HUES48 (cell line): Measurements from ENCODE around the gene MORN5.

Source experiments
- H3K27ac ChIP-seq: one replicate; pipeline ENCODE4 v1.7.0; 2013; ENCODE audit warnings: low read depth, low read length, inconsistent platforms
- H3K27me3 ChIP-seq: 2 replicates; pipeline ENCODE4 v1.6.1; 2013; ENCODE audit warnings: mild to moderate bottlenecking, low read length; ENCODE audit not compliant: control insufficient read depth, insufficient read depth
- H3K36me3 ChIP-seq: 2 replicates; pipeline ENCODE4 v1.6.1; 2013; ENCODE audit warnings: low read length; ENCODE audit not compliant: control insufficient read depth, insufficient read depth
- H3K4me1 ChIP-seq: 2 replicates; pipeline ENCODE4 v1.6.1; 2013; ENCODE audit warnings: mild to moderate bottlenecking, low read length; ENCODE audit not compliant: control insufficient read depth, insufficient read depth
- H3K4me3 ChIP-seq: 2 replicates; pipeline ENCODE4 v1.5.1; 2013; ENCODE audit warnings: mild to moderate bottlenecking, low read depth, low read length
- H3K9ac ChIP-seq: 2 replicates; pipeline ENCODE4 v1.6.1; 2013; ENCODE audit warnings: mild to moderate bottlenecking, low read depth, low read length, moderate library complexity
- H3K9me3 ChIP-seq: 2 replicates; pipeline ENCODE4 v1.6.1; 2013; ENCODE audit warnings: low read length; ENCODE audit not compliant: control insufficient read depth, insufficient read depth

MORN5 gene

DNA sequence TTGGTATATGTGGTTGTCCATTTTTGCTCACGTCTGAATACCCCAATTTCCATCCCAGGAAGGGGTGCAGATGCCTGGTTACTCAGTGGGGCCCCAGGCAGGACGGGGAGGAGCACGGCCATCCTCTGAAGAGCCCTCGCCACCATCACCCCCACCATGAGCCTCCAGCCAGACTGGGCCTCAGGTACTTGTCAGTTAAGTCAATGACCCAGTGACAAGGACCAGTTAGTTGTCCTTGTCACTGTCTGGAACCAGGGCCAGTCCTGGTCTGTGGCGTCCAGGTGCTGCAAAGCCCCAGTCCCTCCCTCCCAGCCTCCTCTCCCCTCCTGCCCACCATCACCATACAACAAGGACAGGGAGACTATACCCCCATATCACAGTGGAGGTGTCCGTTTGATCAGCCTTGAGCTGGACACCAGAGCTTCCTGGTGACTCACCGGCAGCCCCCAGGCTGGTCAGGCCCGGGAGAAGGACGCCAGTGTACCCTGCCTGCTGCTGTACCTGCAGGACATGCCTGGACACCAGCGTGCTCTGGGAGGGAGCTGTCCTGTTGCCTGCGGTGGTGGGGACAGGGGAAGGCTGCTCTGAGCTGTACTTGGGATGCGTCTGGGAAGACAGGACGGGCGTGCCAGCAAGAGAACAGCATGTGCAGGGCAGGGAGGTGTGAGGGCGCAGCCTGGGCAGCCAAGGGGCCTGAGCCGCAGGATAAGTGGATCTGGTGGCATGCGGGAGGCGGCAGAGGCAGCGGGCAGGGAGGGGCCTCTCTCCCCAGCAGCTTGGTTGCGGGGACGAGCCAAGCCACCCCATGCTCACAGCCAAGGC, 34.0 kb upstream of the MORN5 start:
- H3K27ac ChIP-seq: no peak overlapping the region
- peaks cover 13% of the 10 kb centered on the region for H3K4me1 ChIP-seq
- H3K27me3 ChIP-seq: peaks cover 36% of the 10 kb centered on the region
- peak overlapping the region; percentile 32; the same call in 1 of the 2 replicates for H3K9ac ChIP-seq
- no peaks in the 10 kb centered on the region for H3K36me3 ChIP-seq
- H3K4me3 ChIP-seq: peak overlapping the region; percentile 71
- H3K9me3 ChIP-seq: no peaks in the 10 kb centered on the region

DNA sequence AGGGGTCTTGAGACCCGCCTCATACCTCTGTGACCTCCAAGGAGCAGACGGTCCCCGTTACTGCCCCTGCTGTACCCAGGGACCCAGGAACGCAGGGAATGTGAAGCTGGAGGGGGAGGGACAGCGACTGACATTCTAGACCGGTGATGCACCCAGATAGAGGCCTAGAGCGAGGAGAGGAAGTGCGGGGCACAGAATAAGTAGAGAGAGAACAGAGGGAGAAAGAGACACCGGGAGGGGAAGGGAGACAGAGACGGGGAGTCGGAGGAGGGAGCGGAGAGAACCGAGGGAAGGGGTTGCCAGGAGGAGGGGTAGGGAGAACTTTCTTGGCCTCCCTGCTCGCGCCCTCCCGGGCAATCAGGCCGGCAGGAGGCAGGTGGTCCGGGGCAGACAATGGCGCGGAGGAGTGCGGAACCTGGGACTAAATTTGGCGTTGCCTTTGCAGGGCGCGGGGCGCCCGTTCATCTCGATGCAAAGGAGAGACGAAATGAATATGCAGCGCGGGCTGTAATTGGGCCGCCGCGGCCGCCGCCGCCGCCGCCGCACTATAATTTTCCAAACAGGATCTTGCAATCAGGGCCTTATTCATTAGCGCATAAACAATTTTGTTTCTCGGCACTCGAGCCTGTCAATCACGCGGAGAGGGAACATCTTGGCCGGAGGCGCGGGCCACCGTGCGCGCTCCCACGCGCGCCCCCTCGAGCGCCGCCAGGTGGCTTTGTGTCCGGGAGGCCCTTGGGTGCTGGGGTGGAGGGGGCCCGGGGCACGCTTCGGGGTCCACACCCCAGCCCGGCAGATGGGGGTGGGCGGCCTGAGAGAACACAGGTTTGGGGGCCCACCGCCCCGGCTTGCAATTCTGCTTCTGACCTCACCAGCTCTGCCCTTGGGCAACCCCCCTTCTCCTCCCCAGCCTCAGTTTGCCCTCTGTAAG, 33.1 kb upstream of the MORN5 start:
- peaks cover 42% of the 10 kb centered on the region for H3K27me3 ChIP-seq
- peak overlapping the region; percentile 32 for H3K9ac ChIP-seq
- peaks cover 20% of the 10 kb centered on the region for H3K4me1 ChIP-seq
- no peaks in the 10 kb centered on the region for H3K36me3 ChIP-seq
- H3K9me3 ChIP-seq: no peaks in the 10 kb centered on the region
- H3K4me3 ChIP-seq: peak overlapping the region; percentile 71
- H3K27ac ChIP-seq: no peak overlapping the region

DNA sequence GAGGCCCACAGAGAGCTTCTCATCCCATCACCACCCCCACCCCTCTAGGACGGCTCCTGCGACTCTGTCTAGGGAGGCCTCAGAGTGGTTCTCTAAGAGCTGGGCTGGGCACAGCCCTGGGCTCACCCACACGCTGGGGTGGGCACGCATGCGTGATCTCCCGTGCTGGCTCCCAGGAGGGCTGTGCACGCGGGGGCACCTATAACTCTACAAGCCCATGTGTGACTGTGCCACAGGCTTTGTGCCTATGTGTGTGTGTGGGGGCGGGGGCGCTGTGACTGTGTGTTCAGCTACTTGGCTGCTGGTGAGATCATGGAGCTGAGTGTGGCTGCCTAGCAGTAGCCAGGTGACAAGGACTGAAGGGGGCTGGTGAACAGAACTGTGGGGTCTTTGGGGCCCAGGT, 32.3 kb upstream of the MORN5 start:
- peaks cover 45% of the 10 kb centered on the region for H3K27me3 ChIP-seq
- H3K9ac ChIP-seq: no peak overlapping the region
- peaks cover 28% of the 10 kb centered on the region for H3K4me1 ChIP-seq

DNA sequence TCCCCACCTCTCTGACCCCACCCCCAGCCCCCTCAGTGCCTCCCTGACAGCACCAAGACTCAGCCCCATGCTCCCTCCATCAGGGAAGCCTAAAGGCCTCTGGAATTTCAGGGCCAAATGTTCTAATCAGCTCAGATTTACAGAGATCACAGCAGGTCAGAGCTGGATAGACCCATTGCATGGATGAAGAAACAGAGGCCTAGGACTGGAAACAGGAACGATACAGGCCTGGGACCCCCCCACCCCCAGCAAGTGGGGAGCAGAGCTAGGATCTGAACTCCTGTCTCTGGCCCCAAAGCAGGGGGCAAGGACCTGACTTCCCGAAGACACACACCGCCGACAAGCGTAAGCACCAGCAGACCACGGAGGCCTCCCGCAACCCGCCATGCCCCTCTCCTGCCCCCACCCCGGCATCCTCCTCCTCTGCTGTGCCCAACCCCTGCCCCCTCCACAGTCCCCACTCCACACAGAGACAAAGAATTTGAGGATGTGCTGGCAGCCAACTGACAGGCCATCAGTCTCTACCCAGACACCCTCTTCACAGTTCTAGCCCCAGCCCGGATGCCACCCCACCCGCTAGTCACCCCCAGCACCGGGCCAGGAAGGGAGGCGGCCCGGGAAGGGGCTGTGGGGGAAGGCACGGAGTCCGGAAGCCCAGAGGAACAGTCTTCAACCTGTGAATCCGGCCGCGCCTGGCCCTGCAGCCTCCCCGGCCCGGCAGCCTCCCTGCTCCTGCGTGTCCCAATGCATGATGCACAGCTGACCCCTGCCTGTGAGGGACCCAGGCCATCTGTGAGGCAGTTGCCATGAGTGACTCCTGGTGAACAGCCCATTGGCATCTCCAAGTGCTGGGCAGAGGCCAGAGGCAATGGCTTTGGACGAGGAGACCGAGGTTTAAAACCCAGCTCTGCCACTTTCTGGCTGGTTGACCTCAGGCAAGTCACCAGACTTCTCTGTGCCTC, 31.4 kb upstream of the MORN5 start:
- Histone ChIP-seq H3K27me3 (peaks cover 53% of the 10 kb centered on the region), H3K36me3 (no peaks in the 10 kb centered on the region), H3K4me1 (peaks cover 24% of the 10 kb centered on the region), H3K27ac (no peak overlapping the region), H3K4me3 (no peak overlapping the region), H3K9me3 (no peaks in the 10 kb centered on the region), H3K9ac (no peak overlapping the region)

More for the DNA sequence above, 32.3 kb upstream of the MORN5 start:
- Histone ChIP-seq H3K9me3 (no peaks in the 10 kb centered on the region), H3K27ac (no peak overlapping the region), H3K4me3 (no peak overlapping the region), H3K36me3 (no peaks in the 10 kb centered on the region)

DNA sequence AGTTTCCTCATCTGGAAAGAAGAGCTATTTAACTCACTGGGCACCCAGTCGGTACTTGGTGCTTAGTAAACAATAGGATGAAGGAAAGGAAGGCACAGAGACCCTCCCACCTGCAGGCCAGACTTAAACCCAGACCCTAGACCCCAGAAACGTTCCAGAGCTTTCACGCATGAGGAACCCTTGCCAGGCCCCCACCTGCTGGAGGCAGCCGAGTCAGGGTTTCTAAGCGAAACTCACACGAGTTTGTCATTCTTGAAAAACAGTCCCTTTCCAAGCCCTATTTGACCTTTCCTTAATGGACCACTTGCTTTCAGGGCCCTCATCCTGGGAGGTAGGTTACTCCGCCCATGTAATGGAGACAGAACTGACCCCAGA, 30.8 kb upstream of the MORN5 start:
- H3K27me3 ChIP-seq: peaks cover 59% of the 10 kb centered on the region
- H3K36me3 ChIP-seq: no peaks in the 10 kb centered on the region
- no peaks in the 10 kb centered on the region for H3K9me3 ChIP-seq
- no peak overlapping the region for H3K9ac ChIP-seq
- H3K27ac ChIP-seq: no peak overlapping the region
- no peak overlapping the region for H3K4me3 ChIP-seq
- H3K4me1 ChIP-seq: peaks cover 24% of the 10 kb centered on the region

DNA sequence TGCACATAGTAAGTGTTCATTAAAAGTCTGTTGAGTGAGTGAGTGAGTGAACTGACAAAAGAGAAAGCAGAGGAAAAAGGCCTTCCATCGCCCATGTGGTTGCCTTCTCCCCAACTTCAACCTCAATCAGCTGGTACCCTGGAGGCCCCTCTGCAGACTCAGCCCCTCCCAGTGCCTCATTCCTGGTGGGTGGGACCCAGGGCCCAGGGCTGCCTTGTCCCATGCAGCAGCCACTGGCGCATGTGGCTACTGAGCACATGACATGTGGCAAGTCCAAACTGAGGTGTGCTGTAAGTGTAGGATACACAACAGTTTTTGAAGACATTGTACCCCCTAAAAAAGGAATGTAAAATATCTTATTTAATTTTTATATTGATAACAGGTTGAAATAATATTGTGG, 29.7 kb upstream of the MORN5 start:
- Histone ChIP-seq H3K9ac (no peak overlapping the region), H3K4me3 (no peak overlapping the region), H3K4me1 (peaks cover 34% of the 10 kb centered on the region), H3K9me3 (no peaks in the 10 kb centered on the region), H3K27me3 (peaks cover 64% of the 10 kb centered on the region), H3K36me3 (no peaks in the 10 kb centered on the region), H3K27ac (no peak overlapping the region)

DNA sequence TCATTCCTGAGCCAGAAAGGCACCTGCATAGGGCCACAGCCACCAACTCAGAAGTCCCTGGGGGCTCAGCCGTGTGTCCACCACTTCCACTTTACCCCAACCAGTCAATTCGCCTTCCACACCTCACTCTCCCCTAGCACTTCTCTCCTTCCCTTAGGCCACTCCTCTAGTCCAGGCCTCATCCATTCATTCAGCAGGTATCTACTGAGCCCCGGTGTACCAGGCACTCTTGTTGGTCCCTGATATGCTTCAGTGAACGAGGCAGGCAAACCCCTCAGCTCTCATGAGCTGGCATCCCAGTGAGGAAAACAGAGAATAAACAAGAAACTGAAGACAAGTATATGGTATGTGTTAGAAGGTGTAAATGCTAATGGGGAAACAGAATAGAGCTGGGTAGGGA, 28.9 kb upstream of the MORN5 start:
- H3K9me3 ChIP-seq: no peaks in the 10 kb centered on the region
- no peaks in the 10 kb centered on the region for H3K36me3 ChIP-seq
- H3K27me3 ChIP-seq: peaks cover 57% of the 10 kb centered on the region
- H3K9ac ChIP-seq: no peak overlapping the region
- no peak overlapping the region for H3K27ac ChIP-seq
- H3K4me1 ChIP-seq: peaks cover 34% of the 10 kb centered on the region
- H3K4me3 ChIP-seq: no peak overlapping the region

DNA sequence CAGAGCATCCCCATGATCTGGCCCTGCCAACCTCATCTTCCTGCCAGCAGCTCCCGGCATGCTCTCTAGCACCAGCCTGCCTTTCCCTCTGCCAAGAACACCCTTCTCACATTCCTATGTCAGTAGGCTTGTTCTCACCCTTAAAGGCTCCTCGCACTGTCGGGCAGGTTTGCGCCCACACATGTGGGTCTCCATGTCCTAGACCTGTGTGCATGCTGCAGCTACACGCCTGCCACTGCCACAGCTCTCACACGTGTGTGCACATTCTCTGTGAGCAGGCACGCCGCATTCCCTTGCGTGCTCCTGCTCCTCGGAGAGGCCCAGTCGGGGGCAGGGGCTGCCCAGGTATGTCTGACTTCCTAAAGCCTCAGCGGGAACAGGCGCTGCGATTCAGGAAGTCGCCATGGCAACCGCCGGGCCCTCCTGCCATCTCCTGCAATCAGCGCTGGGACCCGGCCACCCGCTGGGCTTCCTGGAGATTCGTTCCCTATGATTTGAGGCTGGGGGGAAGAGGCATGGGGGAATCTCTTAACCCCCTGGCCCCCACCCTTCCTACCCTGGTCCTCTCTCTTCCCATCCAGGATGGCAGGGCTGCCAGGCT, 28.2 kb upstream of the MORN5 start:
- Histone ChIP-seq H3K4me3 (no peak overlapping the region), H3K27me3 (peaks cover 51% of the 10 kb centered on the region), H3K9ac (no peak overlapping the region), H3K9me3 (no peaks in the 10 kb centered on the region), H3K36me3 (no peaks in the 10 kb centered on the region), H3K27ac (peak overlapping the region; percentile 6), H3K4me1 (peaks cover 30% of the 10 kb centered on the region)

DNA sequence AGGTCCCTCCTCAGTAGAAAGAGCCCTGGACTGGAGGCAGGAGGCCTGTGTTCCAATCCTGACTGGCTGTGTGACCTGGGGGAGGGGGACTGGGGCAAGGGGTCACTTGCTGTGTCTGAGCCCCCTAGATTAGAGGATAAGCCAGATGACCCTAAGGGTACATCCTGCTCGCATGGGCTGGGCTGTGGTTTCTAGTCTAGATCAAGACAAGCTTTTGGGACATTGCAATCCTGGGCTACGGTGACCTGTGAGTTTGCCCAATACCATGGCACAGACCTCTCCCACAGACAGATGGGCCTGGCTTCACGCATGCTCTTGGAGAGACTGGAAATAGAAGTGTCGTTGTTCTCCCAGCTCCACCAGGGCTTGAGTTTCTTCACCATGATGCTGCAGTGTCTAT, 27.2 kb upstream of the MORN5 start:
- Histone ChIP-seq H3K9ac (no peak overlapping the region), H3K4me3 (no peak overlapping the region), H3K4me1 (peaks cover 30% of the 10 kb centered on the region), H3K27ac (no peak overlapping the region), H3K27me3 (peaks cover 40% of the 10 kb centered on the region), H3K36me3 (no peaks in the 10 kb centered on the region), H3K9me3 (no peaks in the 10 kb centered on the region)

DNA sequence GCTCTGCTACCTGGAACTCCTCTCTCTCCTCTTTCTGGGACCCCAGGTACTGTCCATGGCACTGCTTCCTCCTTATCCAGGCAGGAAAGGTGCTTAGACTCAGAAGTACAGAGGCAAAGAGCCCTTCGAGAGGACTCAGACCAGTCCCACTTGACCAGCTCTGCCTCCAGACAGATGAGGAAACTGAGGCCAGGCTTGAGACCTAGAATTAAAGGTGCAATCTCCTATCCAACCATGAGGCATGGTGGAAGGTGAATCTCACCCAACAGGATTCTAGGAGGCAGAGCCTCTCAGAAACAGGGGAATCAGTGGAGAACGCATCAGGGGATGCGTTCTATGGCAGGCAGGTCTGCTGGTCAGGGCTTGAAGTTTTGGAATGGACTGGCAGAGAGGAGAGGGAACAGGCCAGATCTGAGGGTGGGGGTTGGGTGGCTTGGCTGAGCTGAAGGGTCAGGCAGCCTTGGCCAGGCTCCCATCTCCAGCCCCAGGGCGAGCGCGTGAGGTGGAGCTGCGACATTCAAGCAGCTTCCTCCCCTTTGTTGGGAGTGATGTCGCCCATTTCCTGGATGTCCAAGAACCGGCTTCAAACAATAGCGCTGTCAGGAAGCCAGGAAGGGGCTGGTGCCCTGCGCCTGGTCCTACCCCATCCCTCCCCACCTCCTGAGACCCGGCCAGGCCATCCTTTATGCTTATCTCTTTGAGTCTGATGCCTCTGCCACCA, 26.3 kb upstream of the MORN5 start:
- Histone ChIP-seq H3K4me3 (no peak overlapping the region), H3K27me3 (peaks cover 39% of the 10 kb centered on the region), H3K27ac (no peak overlapping the region), H3K36me3 (no peaks in the 10 kb centered on the region), H3K4me1 (peaks cover 33% of the 10 kb centered on the region), H3K9me3 (no peaks in the 10 kb centered on the region), H3K9ac (no peak overlapping the region)
